AG08395 (cell line): Measurements from ENCODE around the gene HSPA8.

Experiments used
- DNase-seq: peaks from one replicate; pipeline ENCODE4 v3.0.0; 2012; ENCODE audit warnings: mixed read lengths, low spot score

The HSPA8 gene

GRCh38 chr11:123047266-123047946 is 14.5 kb downstream of the HSPA8 start:
- no peak for DNase-seq

- DNase-seq, result no peak
These were observed 15.3 kb downstream of the HSPA8 start for GRCh38 chr11:123046473-123047259.

- no peak for DNase-seq
These were observed 16.8 kb downstream of the HSPA8 start for GRCh38 chr11:123045101-123045500.

GRCh38 chr11:123041185-123041584 is 20.8 kb downstream of the HSPA8 start:
- no peak for DNase-seq

- DNase-seq, result no peak
These were observed 21.9 kb downstream of the HSPA8 start for GRCh38 chr11:123040111-123040432.

- no peak for DNase-seq
These were observed 26.1 kb downstream of the HSPA8 start for GRCh38 chr11:123035831-123036230.

GRCh38 chr11:123034597-123034996 is 27.3 kb downstream of the HSPA8 start:
- no peak for DNase-seq

GRCh38 chr11:123033895-123034294 is 28.0 kb downstream of the HSPA8 start:
- no peak for DNase-seq

- no peak for DNase-seq
These were observed 31.4 kb downstream of the HSPA8 start for GRCh38 chr11:123030517-123030916.

- peak; percentile 81 for DNase-seq
These were observed 41.0 kb downstream of the HSPA8 start for GRCh38 chr11:123020968-123021367.

GRCh38 chr11:123018702-123019101 is 43.2 kb downstream of the HSPA8 start:
- no peak for DNase-seq

GRCh38 chr11:123011510-123011909 is 50.4 kb downstream of the HSPA8 start:
- no peak for DNase-seq
